ENCODE measurements around the gene SIT1.
"Not testable (repeated sequence)": the region's sequence is repeated elsewhere in the genome, so short reads cannot be mapped to it uniquely, and the experiment has no call there.

GRCh38 chr9:35636877-35637246, 13.9 kb downstream of the SIT1 start:
- TF ChIP-seq, protein P1, sequence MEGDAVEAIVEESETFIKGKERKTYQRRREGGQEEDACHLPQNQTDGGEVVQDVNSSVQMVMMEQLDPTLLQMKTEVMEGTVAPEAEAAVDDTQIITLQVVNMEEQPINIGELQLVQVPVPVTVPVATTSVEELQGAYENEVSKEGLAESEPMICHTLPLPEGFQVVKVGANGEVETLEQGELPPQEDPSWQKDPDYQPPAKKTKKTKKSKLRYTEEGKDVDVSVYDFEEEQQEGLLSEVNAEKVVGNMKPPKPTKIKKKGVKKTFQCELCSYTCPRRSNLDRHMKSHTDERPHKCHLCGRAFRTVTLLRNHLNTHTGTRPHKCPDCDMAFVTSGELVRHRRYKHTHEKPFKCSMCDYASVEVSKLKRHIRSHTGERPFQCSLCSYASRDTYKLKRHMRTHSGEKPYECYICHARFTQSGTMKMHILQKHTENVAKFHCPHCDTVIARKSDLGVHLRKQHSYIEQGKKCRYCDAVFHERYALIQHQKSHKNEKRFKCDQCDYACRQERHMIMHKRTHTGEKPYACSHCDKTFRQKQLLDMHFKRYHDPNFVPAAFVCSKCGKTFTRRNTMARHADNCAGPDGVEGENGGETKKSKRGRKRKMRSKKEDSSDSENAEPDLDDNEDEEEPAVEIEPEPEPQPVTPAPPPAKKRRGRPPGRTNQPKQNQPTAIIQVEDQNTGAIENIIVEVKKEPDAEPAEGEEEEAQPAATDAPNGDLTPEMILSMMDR (IDR thresholded peaks at IDR 0.05; ENCODE audit: insufficient read depth, low read length): not testable (repeated sequence)
- TF ChIP-seq POLR2AphosphoS5 (IDR thresholded peaks at IDR 0.05; ENCODE audit: low read depth); REST (IDR thresholded peaks at IDR 0.05; ENCODE audit: insufficient replicate concordance, low read depth): not testable (repeated sequence)
